GM12878 (cell line): ENCODE measurements around the gene SORBS2. TPM values are rescaled to one million over a fixed set of nuclear protein-coding genes. Genes with fewer than 3 reads are reported as not detected.

Source experiments
- ATAC-seq: fragments of 200-7000 bp; cut with Tn5 transposase; 3 replicates; pipeline ENCODE4 v1.9.1; 2020; ENCODE audit warnings: mild to moderate bottlenecking, moderate library complexity
- BruUV-seq: library from RNA; stranded (reverse); fragments of 400-500 nt; replicated peaks from 2 replicates; lab custom pipeline; 2021; lab: Mats Ljungman, UMichigan
- CTCF ChIA-PET: fragments of 300-600 bp; sonication (Branson Sonifier 250); formaldehyde crosslinking; extraction: SDS; loops from one replicate; lab custom pipeline; 2021; ENCODE audit warnings: inconsistent platforms; lab: Yijun Ruan, JAX
- POLR2A ChIA-PET: fragments of 350-600 bp; formaldehyde crosslinking; extraction: SDS; loops from one replicate; lab custom pipeline; 2021; ENCODE audit warnings: inconsistent platforms; lab: Charles Lee
- RAD21 ChIA-PET: fragments of 300-600 bp; sonication (Branson Sonifier 250); formaldehyde crosslinking; loops from one replicate; lab custom pipeline; 2023; ENCODE audit warnings: antibody characterized with exemption; ENCODE audit not compliant: unreplicated experiment; lab: Charles Lee
- SMC1A ChIA-PET: fragments of 300-600 bp; sonication (Branson Sonifier 250); formaldehyde crosslinking; loops from one replicate; lab custom pipeline; 2023; ENCODE audit not compliant: unreplicated experiment, uncharacterized antibody; lab: Charles Lee
- DNase-seq: peaks from one replicate; pipeline ENCODE4 v3.0.0-alpha.2; 2011; ENCODE audit warnings: low read depth, low spot score
- FAIRE-seq: peaks from 3 replicates; lab custom pipeline; 2011; peaks lifted over from hg19 to GRCh38; lab: Jason Lieb, UNC
- H2AFZ ChIP-seq: 2 replicates; pipeline ENCODE4 v1.6.0; 2011; ENCODE audit warnings: low read depth, low read length, control low read depth; ENCODE audit not compliant: control insufficient read depth
- H3K27ac ChIP-seq: 2 replicates; pipeline ENCODE4 v1.5.1; 2011; ENCODE audit warnings: control low read depth; ENCODE audit not compliant: control insufficient read depth, insufficient read depth
- H3K27me3 ChIP-seq, 2 experiments: replicated peaks in 1 of 2; 2 replicates each; pipeline versions ENCODE4 v1.6.0 to v1.6.1; 2011; ENCODE audit warnings: low read length in 1 of 2; ENCODE audit not compliant: control insufficient read depth in 2 of 2, insufficient read depth in 2 of 2
- H3K36me3 ChIP-seq, 2 experiments: 2 replicates each; pipeline ENCODE4 v1.5.1; 2011; ENCODE audit warnings: low read length in 1 of 2; ENCODE audit not compliant: control insufficient read depth in 2 of 2, insufficient read depth in 2 of 2
- H3K4me1 ChIP-seq: 2 replicates; pipeline ENCODE4 v1.6.1; 2011; ENCODE audit warnings: mild to moderate bottlenecking, low read length, moderate library complexity, mixed read lengths; ENCODE audit not compliant: control insufficient read depth, insufficient read depth
- H3K4me2 ChIP-seq: 2 replicates; pipeline ENCODE4 v1.6.0; 2011; ENCODE audit warnings: control low read depth; ENCODE audit not compliant: control insufficient read depth, insufficient read depth
- H3K4me3 ChIP-seq: fragments of 200-600 bp; sonication (generic); 2 replicates; pipeline ENCODE4 v1.5.1; 2016
- H3K79me2 ChIP-seq: 2 replicates; pipeline ENCODE4 v1.6.0; 2011; ENCODE audit warnings: low read length; ENCODE audit not compliant: control insufficient read depth, insufficient read depth
- H3K9ac ChIP-seq: 2 replicates; pipeline ENCODE4 v1.8.0; 2011; ENCODE audit warnings: low read length, control low read depth, mixed read lengths; ENCODE audit not compliant: control insufficient read depth, insufficient read depth
- H3K9me3 ChIP-seq: replicated peaks from 3 replicates; pipeline ENCODE4 v1.5.1; 2011; ENCODE audit warnings: mild to moderate bottlenecking, low read length; ENCODE audit not compliant: control insufficient read depth, insufficient read depth
- H4K20me1 ChIP-seq: 2 replicates; pipeline ENCODE4 v1.6.0; 2011; ENCODE audit not compliant: control insufficient read depth, insufficient read depth
- BCL11A ChIP-seq: IDR thresholded peaks from 2 replicates; pipeline ENCODE4 v1.6.1; 2011; ENCODE audit warnings: low read depth, low read length
- BMI1 ChIP-seq: fragments of 450-650 bp; IDR thresholded peaks from 2 replicates; pipeline ENCODE4 v1.6.1; 2016; ENCODE audit warnings: mild to moderate bottlenecking, moderate library complexity, borderline replicate concordance
- ESRRA ChIP-seq: IDR thresholded peaks from 2 replicates; pipeline ENCODE4 v1.6.1; 2012; ENCODE audit warnings: mild to moderate bottlenecking, low read length, improper control_type of control experiment
- HSF1 ChIP-seq: fragments of 150-350 bp; IDR thresholded peaks from 2 replicates; pipeline ENCODE4 v1.6.1; 2014; ENCODE audit warnings: mild to moderate bottlenecking, low read depth, low read length
- IRF3 ChIP-seq: fragments of 450-650 bp; IDR thresholded peaks from 2 replicates; pipeline ENCODE4 v1.6.1; 2014; ENCODE audit warnings: mild to moderate bottlenecking
- MAX ChIP-seq: IDR thresholded peaks from 2 replicates; pipeline ENCODE4 v1.6.1; 2012; ENCODE audit warnings: low read depth, low read length, improper control_type of control experiment
- NFYB ChIP-seq: IDR thresholded peaks from 2 replicates; pipeline ENCODE4 v1.6.1; 2011; ENCODE audit warnings: low read depth, mild to moderate bottlenecking, low read length, improper control_type of control experiment, moderate library complexity; ENCODE audit not compliant: insufficient read depth
- SIX5 ChIP-seq: IDR thresholded peaks from 2 replicates; pipeline ENCODE4 v1.6.1; 2011; ENCODE audit warnings: mild to moderate bottlenecking, low read depth, low read length, moderate library complexity; ENCODE audit not compliant: severe bottlenecking
- SPI1 ChIP-seq: IDR thresholded peaks from 2 replicates; pipeline ENCODE4 v1.6.1; 2011; ENCODE audit warnings: low read depth, mild to moderate bottlenecking, low read length, moderate library complexity, borderline replicate concordance; ENCODE audit not compliant: insufficient read depth
- WRNIP1 ChIP-seq: IDR thresholded peaks from 2 replicates; pipeline ENCODE4 v1.6.1; 2011; ENCODE audit warnings: low read depth, low read length, improper control_type of control experiment, borderline replicate concordance
- WGBS: methylation state at CpG from one replicate; pipeline ENCODE4 v1.1.6; 2016; ENCODE audit warnings: low lambda C conversion rate; ENCODE audit not compliant: insufficient replicate concordance, insufficient coverage; ENCODE audit errors: missing lambda C conversion rate; 5-methylcytosine and 5-hydroxymethylcytosine counted together
- in situ Hi-C: fragments of 300-500 bp; cut with MboI; formaldehyde crosslinking; loops from 9 replicates; pipeline ENCODE4 v1.14.3; 2018; ENCODE audit warnings: mixed read lengths
- intact Hi-C: fragments of 100-400 bp; cut with micrococcal nuclease; formaldehyde crosslinking; loops from one replicate; pipeline ENCODE4 v1.14.2; 2022; ENCODE audit not compliant: unreplicated experiment
- polyA plus RNA-seq, 11 experiments: library from polyadenylated mRNA; depleted of rRNA in 4 of 11; unstranded in 6 of 11; stranded (reverse) in 5 of 11; fragments of >200 nt; fragmentation: Nextera tagmentation in 4 of 11; fragmentation: Illumina TruSeq in 1 of 11; extraction: Ambion mirVana in 4 of 11; extraction: Trizol in 1 of 11; gene quantifications; 1 replicate in 1 of 11; 2 replicates in 10 of 11; pipeline versions ENCODE4 v1.2.1 to v1.2.3, GENCODE V29; 2011 to 2016; ENCODE audit warnings: inconsistent platforms in 2 of 11, missing spikeins in 2 of 11, low read depth in 1 of 11
- total RNA-seq, 4 experiments: library from RNA; depleted of rRNA in 3 of 4; stranded (reverse); fragments of >200 nt in 3 of 4; fragmentation: Illumina TruSeq in 1 of 4; extraction: Trizol in 1 of 4; gene quantifications; 2 replicates each; pipeline versions ENCODE4 v1.2.1 to v1.2.3, GENCODE V29; 2013 to 2021

The SORBS2 gene
- total and polyA plus RNA-seq, 10 of the 15 experiments (the other 5 are each of a cell fraction or from before 2014, with no cell fraction given), result 0.06 to 3.0 (median 0.79) TPM

- TF ChIP-seq HSF1 (no peak), BMI1 (no peak), WRNIP1 (no peak), BCL11A (no peak), MAX (no peak), ESRRA (no peak), SIX5 (no peak), SPI1 (no peak)
These were observed 29.0 kb upstream of the SORBS2 start (continued) for GRCh38 chr4:185840953-185841352.

GRCh38 chr4:185840201-185840600 is 28.2 kb upstream of the SORBS2 start:
- SMC1A ChIA-PET, result interaction anchor here (0.9 kb wide), 1 partner anchor 10 kb away, joined by 3 read pairs; no protein-coding TSS in a partner anchor
- intact Hi-C loops (no loop called here), in situ Hi-C loops (no loop called here)
- no peak for FAIRE-seq
- RAD21 ChIA-PET, result no interaction called here
- ATAC-seq, result no peak
- POLR2A ChIA-PET, result no interaction called here
- CTCF ChIA-PET, result no interaction called here
- no peak for DNase-seq
- Histone ChIP-seq H3K27me3 (0 out of 4 replicates have a peak, but pooled peaks cover 0 to 2% of the 10 kb centered on the region in 2 experiments), H3K36me3 (no peaks in the 10 kb centered on the region), H2AFZ (no peak overlapping the region), H4K20me1 (no peaks in the 10 kb centered on the region), H3K9me3 (no peaks in the 10 kb centered on the region), H3K27ac (no peak overlapping the region), H3K4me1 (no peaks in the 10 kb centered on the region), H3K4me2 (no peak overlapping the region), H3K4me3 (no peak overlapping the region), H3K9ac (no peak overlapping the region), H3K79me2 (no peaks in the 10 kb centered on the region)
- 30% methylated on average over 2 of the region's 2 CpGs for WGBS
- TF ChIP-seq IRF3 (no peak), SPI1 (no peak), NFYB (no peak)
- BruUV-seq, result no TSS peak
